Calu3 (cell line): ENCODE data around the gene GPRIN1. TPM values are rescaled to one million over a fixed set of nuclear protein-coding genes. Genes with fewer than 3 reads are reported as not detected.

Experiments
- BruUV-seq: library from RNA; stranded (reverse); fragments of 400-500 nt; replicated peaks from 2 replicates; lab custom pipeline; 2021; lab: Mats Ljungman, UMichigan
- CTCF ChIA-PET: fragments of 300-600 bp; sonication (Branson Sonifier 250); formaldehyde crosslinking; loops from one replicate; lab custom pipeline; 2022; ENCODE audit warnings: antibody characterized with exemption; lab: Charles Lee
- DNase-seq: peaks from one replicate; pipeline ENCODE4 v3.0.0; 2022
- H3K27ac Mint-ChIP-seq: one replicate; pipeline ENCODE4 v1.8.0; 2022; ENCODE audit warnings: mixed read lengths; ENCODE audit not compliant: unreplicated experiment
- H3K27me3 Mint-ChIP-seq: one replicate; pipeline ENCODE4 v1.8.0; 2022; ENCODE audit warnings: mixed read lengths; ENCODE audit not compliant: unreplicated experiment
- H3K36me3 Mint-ChIP-seq: one replicate; pipeline ENCODE4 v1.8.0; 2022; ENCODE audit warnings: mild to moderate bottlenecking, moderate library complexity, mixed read lengths; ENCODE audit not compliant: insufficient read depth, unreplicated experiment
- H3K4me1 Mint-ChIP-seq: one replicate; pipeline ENCODE4 v1.8.0; 2022; ENCODE audit warnings: mild to moderate bottlenecking, low read depth, mixed read lengths; ENCODE audit not compliant: unreplicated experiment
- H3K4me3 Mint-ChIP-seq: one replicate; pipeline ENCODE4 v1.8.0; 2022; ENCODE audit warnings: mild to moderate bottlenecking, low read depth, moderate library complexity, mixed read lengths; ENCODE audit not compliant: unreplicated experiment
- H3K9me3 Mint-ChIP-seq: one replicate; pipeline ENCODE4 v1.8.0; 2022; ENCODE audit warnings: low read depth, mixed read lengths; ENCODE audit not compliant: unreplicated experiment
- intact Hi-C: fragments of 100-400 bp; cut with micrococcal nuclease; formaldehyde crosslinking; loops from one replicate; pipeline ENCODE4 v1.10.0; 2022; ENCODE audit not compliant: unreplicated experiment
- total RNA-seq: library from RNA; stranded (reverse); gene quantifications from 2 replicates; pipeline ENCODE4 v1.2.3, GENCODE V29; 2022
- TF ChIP-seq, protein P1 (sequence below): fragments of 200-600 bp; IDR thresholded peaks from one replicate; pipeline ENCODE4 v1.8.0; 2022; ENCODE audit warnings: antibody characterized with exemption; ENCODE audit not compliant: unreplicated experiment

Gene GPRIN1
- total RNA-seq, 1 experiment from 2014 or later: 12.6 TPM

DNA sequence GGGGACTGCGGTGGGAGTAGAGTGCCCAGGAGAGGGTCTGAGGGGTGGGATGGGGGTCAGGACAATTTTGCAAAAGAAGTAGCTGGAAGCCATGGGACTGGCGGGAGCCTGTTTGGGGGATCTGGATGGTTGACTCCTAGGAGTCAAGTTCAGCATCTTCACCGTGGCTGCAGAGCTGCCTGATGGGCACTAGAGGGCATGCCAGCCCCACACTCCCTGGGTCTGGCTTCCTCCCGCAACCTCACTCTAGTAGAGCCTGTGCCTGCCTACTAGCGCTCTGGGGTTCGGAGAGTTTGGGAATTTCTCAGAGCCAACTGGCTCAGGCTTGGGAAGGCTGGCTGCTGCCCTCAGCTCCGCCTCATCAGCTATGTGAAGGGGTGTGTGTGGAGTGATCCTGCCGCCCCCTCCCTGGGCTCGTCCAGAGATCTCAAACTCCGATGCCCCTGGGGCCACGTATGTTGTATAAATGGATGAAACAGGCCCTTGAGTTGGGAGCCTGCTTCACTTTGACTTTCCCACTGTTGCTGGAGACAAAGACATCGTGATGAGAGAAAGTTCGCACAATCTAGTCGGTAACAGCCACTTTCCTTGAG is 48.1 kb upstream of the GPRIN1 start:
- DNase-seq: peak; percentile 79
- TF ChIP-seq, protein P1, sequence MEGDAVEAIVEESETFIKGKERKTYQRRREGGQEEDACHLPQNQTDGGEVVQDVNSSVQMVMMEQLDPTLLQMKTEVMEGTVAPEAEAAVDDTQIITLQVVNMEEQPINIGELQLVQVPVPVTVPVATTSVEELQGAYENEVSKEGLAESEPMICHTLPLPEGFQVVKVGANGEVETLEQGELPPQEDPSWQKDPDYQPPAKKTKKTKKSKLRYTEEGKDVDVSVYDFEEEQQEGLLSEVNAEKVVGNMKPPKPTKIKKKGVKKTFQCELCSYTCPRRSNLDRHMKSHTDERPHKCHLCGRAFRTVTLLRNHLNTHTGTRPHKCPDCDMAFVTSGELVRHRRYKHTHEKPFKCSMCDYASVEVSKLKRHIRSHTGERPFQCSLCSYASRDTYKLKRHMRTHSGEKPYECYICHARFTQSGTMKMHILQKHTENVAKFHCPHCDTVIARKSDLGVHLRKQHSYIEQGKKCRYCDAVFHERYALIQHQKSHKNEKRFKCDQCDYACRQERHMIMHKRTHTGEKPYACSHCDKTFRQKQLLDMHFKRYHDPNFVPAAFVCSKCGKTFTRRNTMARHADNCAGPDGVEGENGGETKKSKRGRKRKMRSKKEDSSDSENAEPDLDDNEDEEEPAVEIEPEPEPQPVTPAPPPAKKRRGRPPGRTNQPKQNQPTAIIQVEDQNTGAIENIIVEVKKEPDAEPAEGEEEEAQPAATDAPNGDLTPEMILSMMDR: peak; percentile 87
- BruUV-seq: TSS peak; percentile 64
- H3K9me3 Mint-ChIP-seq: no peaks in the 10 kb centered on the region
- no peaks in the 10 kb centered on the region for H3K27me3 Mint-ChIP-seq
- intact Hi-C loops: loop anchor here (2.0 kb wide), 1 partner anchor 155 kb away; no protein-coding TSS in a partner anchor
- peaks cover 27% of the 10 kb centered on the region for H3K4me1 Mint-ChIP-seq
- H3K4me3 Mint-ChIP-seq: peak overlapping the region; percentile 57
- no peak overlapping the region for H3K27ac Mint-ChIP-seq
- CTCF ChIA-PET: interaction anchor here (0.8 to 4.0 kb wide), 7 partner anchors 11 to 454 kb away, joined by 3 to 40 read pairs (median 9); partner anchors contain the start of gene TSPAN17
- H3K36me3 Mint-ChIP-seq: peaks cover 32% of the 10 kb centered on the region

DNA sequence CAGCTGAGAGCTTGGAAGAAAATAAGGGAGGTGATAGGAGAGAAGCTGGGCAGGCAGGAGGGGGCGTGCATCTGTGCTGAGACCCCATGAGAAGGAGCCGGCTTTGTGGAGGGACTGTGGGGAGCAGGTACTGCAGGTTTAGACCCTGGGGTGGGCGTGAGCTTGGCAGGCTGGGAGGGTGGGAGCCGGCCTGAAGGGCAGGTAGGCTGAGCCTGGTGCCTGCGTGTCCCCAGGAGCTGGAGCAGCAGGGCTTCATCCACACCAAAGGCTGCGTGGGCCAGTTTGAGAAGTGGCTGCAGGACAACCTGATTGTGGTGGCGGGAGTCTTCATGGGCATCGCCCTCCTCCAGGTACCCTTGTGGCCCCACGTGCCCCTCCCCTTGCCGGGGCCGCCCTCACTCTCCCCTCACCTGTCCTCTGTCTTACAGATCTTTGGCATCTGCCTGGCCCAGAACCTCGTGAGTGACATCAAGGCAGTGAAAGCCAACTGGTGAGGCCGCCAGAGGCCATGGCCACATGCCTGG is 46.6 kb upstream of the GPRIN1 start:
- CTCF ChIA-PET: interaction anchor here (0.5 kb wide), 1 partner anchor 932 kb away, joined by 3 read pairs; no protein-coding TSS in a partner anchor
- Mint-ChIP-seq H3K4me1 (peaks cover 31% of the 10 kb centered on the region), H3K36me3 (peaks cover 32% of the 10 kb centered on the region), H3K4me3 (no peak overlapping the region), H3K9me3 (no peaks in the 10 kb centered on the region), H3K27ac (peak overlapping the region; percentile 19), H3K27me3 (no peaks in the 10 kb centered on the region)
- TF ChIP-seq, protein P1: no peak
- DNase-seq: no peak
- BruUV-seq: no TSS peak
- intact Hi-C loops: no loop called here

DNA sequence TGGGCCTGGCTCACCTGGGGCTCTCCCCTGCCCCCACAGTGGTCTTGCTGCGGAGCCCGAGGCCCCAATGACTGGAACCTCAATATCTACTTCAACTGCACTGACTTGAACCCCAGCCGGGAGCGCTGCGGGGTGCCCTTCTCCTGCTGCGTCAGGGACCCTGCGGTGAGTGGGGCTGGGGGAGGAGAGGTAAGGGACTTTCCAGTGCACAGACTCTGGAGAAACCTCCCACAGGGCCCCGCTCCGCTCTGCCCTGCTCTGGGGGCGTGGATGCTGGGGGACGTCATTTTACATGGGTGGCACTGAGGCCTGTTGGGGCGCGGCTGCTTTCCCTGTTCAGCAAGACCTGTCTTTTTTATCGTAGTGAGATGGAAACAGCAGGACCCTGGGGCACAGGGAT is 44.9 kb upstream of the GPRIN1 start:
- TF ChIP-seq, protein P1: no peak
- Mint-ChIP-seq H3K4me1 (peaks cover 41% of the 10 kb centered on the region), H3K9me3 (no peaks in the 10 kb centered on the region), H3K27ac (no peak overlapping the region), H3K4me3 (no peak overlapping the region), H3K27me3 (no peaks in the 10 kb centered on the region), H3K36me3 (peaks cover 24% of the 10 kb centered on the region)
- intact Hi-C loops: no loop called here
- CTCF ChIA-PET: no interaction called here
- DNase-seq: no peak
- BruUV-seq: no TSS peak

DNA sequence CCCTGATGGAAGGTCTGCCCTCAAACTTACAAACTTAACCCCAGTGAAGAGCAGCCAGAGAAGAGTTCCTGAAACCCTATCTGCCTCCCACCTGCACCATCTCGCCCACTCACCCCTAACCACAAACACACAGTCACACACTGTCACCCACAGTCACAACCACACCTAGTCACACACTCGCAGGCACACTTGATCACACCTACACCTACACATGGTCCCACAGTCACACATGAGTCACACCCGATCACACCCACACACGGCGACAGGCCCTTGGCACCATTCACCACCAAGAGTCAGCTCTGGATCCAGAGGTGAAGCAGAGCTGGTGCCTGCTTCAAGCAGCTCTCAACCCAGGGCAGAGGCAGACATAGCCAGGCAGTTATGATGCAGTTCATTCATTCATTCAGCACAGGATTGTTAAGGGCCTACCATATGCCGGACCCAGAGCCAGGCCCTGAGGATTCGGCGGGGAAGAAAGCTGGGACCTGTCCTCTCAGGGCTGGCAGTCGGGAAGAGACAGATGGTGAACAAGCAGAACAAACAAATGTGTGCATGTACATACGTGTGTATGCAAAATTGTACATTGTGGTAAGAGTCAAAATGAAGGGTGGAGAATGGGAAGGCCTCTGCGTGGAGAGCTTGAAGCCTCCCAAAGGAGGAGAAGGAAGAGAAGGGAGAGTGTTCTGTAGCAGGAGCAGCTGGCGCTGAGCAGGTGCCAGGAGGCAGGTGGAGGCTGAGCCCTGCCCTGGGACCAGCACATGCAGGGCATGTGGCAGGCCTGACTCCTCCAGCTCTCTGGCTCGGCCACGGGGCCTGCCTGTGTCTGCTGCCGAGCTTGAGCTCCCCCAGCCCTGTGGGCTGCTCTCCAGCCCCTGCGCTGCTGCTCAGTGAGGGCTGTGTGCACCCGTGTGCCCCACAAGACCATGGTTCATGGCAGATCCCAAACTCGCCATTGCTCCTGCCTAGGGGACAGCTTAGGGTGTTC is 43.7 kb upstream of the GPRIN1 start:
- intact Hi-C loops: loop anchor here (2.0 kb wide), 1 partner anchor 87 kb away; no protein-coding TSS in a partner anchor
- Mint-ChIP-seq H3K9me3 (no peaks in the 10 kb centered on the region), H3K27ac (no peak overlapping the region), H3K36me3 (peaks cover 20% of the 10 kb centered on the region), H3K4me1 (peaks cover 34% of the 10 kb centered on the region), H3K27me3 (no peaks in the 10 kb centered on the region), H3K4me3 (no peak overlapping the region)
- BruUV-seq: no TSS peak
- no peak for DNase-seq
- CTCF ChIA-PET: no interaction called here
- TF ChIP-seq, protein P1: no peak
